Fibroblast of gingiva (primary cell): Measurements from ENCODE around the gene CAMTA1.
A peak's percentile ranks its signal among the peaks of the same experiment; 100 is the strongest.
"Not testable (repeated sequence)": the region's sequence is repeated elsewhere in the genome, so short reads cannot be mapped to it uniquely, and the experiment has no call there.

Experiments used
- DNase-seq: peaks from one replicate; pipeline ENCODE4 v3.0.0-alpha.2; 2011; ENCODE audit warnings: low read depth

CAMTA1 gene

DNA sequence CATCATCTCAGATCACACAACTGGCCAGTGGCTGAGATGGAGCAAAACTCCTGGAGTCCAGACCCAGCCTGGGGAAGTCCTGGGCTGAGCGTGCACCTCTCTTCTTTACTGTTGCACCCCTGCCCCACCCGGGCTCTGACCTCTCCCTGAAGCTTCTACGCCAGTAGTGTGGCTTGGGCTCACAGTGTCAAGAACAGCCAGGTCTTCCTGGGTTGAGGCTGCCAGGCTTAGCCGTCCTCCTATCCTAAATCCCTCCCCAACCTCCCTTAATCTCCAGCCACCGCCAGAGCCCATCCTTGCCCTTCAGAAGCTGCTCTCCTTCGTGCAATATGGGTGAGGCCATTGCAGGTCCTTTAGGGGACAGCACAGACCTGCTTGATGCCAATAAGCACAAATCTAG lies 586.7 kb downstream of the CAMTA1 start:
- DNase-seq = no peak

DNA sequence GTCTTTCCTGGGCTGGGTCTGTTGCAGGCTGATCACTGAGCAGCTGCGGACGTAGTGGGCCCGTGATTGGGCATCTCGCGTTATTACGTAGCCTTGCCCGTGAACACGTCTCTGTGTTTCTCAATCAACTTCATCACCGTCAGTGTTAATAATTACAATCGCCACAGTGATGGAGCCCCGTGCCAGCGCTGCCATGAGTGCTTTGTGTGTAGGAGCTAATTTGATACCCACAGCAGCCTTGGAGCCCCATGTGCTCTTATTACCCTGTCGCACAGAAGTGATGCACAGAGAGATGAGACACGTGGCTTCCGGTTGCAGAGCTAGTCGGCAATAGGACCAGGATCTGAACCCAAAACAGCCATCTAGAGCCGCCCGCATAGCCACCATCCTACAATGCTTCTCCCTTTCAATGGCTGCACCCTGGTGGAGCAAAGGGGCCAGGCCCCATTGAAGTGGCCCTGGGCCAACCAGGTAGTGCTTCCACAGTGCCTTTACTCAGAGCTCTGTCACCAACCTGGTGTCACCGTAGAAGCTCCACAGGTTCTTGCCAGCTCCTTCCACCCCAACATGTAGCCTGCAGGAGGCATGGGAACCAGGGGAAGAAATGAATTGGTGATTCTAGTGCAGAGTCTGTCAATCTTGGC lies 587.3 kb downstream of the CAMTA1 start:
- no peak for DNase-seq

DNA sequence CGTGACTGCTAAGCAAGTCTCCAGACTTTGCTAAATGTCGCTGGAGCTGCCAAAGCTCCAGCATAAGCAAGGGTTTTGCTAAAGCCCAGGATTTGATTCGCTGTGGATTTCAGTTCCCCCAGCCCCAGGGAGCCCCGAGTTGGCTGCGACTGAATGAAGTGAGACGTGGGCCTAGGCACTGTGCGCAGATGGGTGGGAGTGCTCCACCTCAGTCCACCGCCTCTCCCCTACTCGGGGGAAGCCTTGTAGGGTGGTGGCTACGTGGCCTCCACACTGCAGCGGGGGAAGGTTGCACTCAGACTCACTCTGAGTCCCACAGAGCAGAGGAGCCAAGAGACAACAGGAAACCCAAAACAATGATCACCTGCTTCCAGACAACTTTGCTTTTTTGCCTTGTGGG lies 588.0 kb downstream of the CAMTA1 start:
- no peak for DNase-seq

DNA sequence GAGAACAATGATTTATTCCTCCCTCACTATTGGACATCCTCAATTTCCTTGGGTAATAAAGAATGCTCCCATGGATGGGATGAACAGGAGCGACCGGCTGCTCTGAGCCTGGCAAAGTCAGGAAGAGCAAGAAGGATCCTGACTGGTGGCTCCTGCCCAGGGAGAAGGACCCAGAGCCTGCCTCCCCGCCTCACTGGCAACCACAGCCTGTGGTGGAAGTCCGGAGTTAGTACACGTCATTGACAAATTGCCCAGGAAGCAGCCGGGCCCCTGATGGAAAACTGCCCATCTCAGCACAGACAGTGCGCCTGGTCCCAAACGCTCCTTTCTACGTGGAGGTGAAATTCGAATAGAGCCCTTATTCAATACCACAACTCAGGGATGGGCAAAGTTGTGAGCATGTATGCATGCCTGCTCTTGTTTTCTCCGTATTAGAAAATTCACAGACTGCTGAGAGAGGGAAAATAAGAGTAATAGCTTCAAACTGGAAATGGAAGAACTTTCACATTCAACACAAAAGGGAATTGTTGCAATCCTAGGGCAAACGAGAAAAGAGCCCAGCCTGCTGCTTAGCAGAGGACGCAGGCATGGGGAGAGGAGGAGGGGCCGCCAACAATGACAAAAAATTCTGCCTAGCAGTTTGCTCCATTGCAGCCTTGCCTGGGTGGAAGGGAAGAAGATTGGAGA lies 588.8 kb downstream of the CAMTA1 start:
- no peak for DNase-seq

DNA sequence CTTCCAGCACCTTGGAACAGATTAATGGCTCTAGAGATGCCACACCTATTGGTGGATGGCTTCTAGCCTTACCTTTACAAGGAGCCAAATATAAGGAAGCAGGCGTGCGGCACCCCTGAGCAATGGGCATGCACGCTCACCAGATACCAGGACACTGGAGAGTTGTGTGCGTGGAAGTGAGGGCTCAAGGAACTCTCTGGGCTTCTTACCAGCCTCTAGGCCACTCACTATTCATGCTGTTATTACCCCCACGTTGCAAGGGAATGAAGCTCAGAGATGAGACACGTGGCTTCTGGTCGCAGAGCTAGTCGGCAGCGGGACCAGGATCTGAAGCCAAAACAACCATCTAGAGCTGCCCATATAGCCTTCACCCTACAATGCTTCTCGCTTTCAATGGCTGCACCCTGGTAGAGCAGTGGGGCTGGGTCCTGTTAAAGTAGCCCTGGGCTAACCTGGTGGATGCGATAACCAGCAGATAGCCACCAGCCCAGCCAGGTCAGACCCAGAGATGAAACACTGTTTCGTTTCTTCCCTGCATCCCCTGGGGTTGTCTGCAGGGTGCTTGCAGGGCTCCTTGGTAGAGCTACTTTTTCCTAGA lies 589.4 kb downstream of the CAMTA1 start:
- DNase-seq = no peak

DNA sequence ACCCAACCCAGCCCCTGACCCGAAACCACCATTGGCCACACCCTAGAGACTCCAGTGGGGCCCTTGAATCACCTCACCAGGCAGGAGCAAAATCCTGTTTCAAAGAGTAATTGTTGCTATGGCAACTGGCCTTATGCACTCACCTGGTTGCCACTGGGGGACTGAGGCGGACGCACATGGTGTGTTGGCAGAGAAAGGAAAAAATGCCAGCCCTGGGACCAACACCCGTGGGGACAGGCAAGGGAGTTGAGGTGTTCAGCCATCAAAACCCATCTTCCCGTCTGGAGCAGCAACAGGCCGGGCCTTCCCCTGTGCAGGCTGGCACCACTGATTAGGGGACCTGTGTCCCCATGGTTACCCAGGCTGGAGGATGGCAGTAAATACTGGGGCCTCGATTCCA lies 590.1 kb downstream of the CAMTA1 start:
- DNase-seq = no peak

DNA sequence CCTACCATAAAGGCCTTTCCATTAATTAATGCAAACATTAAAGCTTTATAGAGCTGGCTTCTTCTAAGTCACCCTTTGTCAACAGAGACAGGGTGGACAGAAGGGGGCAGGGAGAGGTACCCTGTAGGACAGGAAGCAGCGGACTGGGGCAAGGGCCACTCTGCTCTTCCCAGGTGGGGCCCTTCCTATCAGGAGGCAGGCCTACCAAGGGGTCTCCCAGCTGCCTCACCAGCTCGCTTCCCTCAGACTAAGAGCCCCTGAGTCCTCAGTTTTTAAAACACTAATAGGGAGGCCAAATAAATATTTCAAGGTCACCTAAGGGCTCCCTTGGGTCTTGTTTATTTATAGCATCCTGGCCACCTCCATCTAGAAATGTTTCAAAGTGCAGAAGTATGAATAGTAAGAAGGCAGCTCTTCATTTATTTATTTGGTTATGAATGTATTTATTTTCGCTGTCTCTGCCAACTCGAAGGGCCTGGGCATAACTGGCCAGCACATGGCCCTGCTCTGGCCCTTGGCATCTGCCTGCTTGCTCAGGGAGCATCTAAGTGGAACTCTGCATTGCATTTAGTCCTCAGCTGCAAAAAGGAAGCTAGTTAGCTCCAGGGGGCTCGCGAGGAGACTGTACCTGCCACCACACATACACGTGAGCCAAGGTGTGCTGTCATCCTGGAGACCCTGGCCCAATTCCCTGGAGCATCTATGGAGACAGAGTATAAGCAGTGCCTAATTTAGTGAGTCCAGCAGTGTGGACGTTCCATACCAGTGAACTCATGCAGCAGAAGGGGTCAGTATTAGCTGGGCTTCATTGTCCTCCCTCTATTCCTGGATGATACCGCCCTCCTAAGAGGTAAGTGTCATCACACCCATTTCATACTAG lies 590.8 kb downstream of the CAMTA1 start:
- no peak for DNase-seq

- DNase-seq = no peak
These were observed 591.4 kb downstream of the CAMTA1 start for GRCh38 chr1:7376676-7377075.

- DNase-seq = no peak
These were observed 593.3 kb downstream of the CAMTA1 start for GRCh38 chr1:7378346-7379130.

DNA sequence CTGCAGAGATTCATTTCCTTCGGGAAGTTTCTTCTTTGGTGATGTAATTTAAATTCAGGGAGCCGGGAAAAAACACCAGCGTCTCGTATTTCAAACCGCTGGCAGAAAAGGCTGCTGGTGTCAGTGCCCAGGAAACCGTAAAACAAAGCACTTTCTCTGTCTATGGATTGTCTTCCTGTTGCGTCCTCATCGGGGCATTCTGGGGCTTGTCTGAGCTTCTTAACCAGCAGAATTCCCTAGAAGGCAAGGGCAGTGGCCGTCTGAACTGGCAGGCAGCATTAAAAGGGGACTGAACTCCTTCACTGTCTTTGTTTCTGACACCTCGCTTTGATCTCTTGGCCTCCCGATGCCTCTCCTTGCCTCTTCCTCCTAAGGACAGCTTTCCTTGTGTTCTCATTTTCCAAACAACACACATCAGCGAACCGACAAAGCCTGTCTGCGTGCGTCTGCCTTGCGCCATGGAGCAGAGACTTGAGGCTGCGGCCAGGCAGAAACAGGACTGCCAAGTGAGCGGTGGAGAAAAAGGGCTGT lies 594.3 kb downstream of the CAMTA1 start:
- DNase-seq = peak; percentile 58

- DNase-seq = not testable (repeated sequence)
These were observed 594.8 kb downstream of the CAMTA1 start for GRCh38 chr1:7380068-7380467.

DNA sequence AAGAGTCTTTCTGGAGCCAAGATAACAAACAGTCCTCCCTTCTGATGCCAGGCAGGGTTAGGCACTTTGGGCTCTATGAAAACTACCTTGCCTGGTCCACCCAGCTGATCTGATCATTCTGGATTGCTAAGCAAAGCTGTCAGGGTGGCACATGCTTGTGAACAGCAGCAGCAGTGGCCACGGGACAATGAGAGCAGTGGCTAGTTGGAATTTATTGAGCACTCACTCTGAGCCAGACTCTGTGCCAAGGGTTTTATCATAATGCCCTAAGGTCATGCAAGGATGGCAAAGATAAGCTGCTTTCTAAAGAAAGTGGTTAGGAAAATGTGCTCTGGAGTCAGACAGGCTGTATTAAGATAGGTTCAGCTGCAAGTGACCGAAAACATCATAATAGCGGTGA lies 595.5 kb downstream of the CAMTA1 start:
- no peak for DNase-seq

DNA sequence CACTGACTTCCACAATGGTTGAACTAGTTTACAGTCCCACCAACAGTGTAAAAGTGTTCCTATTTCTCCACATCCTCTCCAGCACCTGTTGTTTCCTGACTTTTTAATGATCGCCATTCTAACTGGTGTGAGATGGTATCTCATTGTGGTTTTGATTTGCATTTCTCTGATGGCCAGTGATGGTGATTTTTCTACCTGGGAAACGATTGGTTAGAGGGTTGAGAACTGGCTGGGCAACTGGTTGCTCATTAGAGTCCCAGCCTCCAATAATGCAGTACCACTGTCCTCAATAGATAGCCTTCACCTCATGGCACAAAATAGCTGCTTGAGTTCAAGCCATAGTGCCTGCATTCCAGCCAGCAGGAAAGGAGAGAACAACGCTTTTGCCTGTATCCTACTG lies 596.5 kb downstream of the CAMTA1 start:
- DNase-seq = not testable (repeated sequence)

GRCh38 chr1:7382971-7383370 lies 597.7 kb downstream of the CAMTA1 start:
- no peak for DNase-seq

DNA sequence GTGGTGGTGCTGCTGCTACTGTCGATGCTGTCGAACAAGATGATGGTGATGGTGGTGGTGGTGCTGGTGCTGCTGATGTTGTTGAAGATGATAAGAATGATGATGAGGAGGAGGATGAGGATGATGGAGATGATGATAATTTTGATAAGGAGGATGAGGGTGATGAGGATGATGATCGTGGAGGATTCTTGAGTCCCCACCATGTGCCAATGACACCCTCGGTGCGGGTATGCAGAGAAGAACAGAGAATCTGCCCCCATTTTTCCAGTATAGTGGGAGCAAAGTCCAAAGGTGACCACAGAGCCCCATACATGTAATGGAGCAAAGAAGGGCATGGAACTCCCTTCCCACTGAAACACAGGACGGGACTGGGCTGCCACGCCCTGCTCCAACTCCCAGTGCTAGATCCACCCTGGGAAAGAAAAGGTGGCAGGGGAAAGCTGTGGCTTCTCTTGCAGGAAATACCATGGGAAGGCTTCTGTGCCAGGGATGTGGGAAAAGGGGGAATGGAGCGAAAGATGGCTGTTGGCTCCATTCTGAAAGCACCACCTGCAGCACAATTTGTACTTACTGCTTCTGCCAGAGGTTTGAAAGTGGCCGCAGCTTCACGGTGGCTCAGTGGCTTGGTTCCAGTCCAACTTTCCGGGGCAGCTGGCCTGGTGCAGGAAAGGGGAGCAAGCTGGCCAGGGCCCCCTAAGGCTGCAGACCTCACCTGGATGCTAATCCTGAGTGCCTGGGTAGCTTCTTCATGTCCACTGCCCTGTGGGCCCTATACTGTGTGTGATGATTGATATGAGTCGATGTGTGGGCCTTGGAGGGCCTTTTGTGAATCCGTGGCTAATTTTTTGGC lies 598.6 kb downstream of the CAMTA1 start:
- no peak for DNase-seq

GRCh38 chr1:7384679-7385078 lies 599.4 kb downstream of the CAMTA1 start:
- DNase-seq = no peak

GRCh38 chr1:7385471-7386225 lies 600.4 kb downstream of the CAMTA1 start:
- no peak for DNase-seq

DNA sequence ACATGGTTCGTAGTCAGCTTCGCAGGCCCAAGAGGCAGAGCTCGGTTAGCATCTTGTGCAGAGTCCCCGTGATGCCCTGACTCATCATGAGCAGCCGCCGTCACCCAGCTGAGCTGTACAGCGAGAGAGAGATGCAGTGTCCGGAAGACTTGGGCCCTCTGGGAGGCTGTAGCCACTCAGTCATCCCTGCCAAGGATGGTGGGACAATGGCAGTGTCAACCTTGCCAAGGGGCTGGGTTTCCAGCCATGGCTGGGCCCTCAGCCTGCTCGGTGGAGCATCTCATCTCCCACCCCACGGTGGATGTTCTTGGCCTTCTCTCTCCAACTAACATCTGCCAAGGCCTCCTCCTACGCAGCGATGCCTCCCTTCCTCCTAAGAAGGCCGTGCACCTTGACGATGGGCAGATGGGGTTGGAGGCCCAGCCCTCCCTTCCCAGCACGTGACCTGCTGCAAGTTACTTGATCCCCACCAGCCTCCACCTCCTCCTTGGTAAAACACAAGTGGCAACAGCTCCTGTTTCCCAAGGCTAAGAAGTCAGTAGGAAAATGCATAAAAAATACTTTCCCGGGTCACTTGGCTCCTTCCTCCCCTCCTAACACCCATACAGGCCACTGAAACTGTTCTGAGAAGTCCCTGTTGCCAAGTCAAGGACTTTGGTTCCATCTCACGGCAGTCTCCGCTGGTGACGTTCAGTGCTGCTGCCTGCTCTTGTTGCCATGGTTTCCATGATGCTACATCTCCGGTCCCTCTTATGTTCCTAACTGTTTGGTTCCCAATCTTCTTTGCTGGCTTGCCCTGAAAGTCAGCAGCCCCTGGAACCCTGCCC lies 601.2 kb downstream of the CAMTA1 start:
- no peak for DNase-seq
